GM15510 (cell line): ENCODE results near the gene INPP4B.

Experiments
- POLR2A ChIP-seq: IDR thresholded peaks from 3 replicates; pipeline ENCODE4 v1.6.1; 2011; ENCODE audit warnings: borderline replicate concordance; ENCODE audit not compliant: insufficient read length; ENCODE audit errors: extremely low read depth

The INPP4B gene

GRCh38 chr4:142202404-142203332, 643.4 kb downstream of the INPP4B start:
- no peak for TF ChIP-seq POLR2A

DNA sequence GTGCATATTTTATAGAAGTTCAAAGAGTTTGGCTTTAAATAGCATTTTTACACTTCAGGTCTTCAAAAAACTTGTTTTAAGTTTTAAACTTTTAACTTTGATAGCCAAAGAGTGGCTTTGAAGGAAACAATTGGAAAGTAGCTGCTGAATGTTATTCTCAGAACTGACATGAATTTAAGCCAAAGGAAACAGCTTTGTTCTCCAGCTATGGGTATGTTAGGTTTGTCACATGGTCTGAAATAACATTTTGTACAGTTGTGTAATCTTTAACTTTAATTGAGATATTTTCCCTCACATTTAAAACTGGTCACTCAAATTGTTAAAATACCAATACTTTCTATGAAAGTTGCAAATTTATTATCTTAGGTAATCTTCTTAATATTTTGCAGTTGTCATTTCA, 645.1 kb downstream of the INPP4B start:
- no peak for TF ChIP-seq POLR2A

DNA sequence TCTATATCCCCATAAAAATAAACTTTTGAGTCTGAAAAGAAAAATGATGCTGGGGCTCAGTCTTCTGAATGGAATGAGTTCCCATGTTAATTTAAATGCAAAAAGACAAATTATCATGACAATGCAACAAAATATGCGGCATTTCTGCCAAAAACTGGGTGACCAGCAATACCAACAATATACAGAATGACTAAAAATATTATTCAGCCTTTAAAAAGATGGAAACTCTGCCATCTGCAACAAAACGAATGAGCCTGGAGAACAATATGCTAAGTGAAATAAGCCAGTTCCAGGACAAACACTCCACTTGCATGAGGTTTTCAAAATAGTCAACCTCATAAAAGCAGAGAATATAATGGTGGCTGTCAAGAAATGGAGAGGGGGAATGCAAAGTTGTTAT, 651.2 kb downstream of the INPP4B start:
- no peak for TF ChIP-seq POLR2A

GRCh38 chr4:142191901-142192300, 654.2 kb downstream of the INPP4B start:
- no peak for TF ChIP-seq POLR2A

DNA sequence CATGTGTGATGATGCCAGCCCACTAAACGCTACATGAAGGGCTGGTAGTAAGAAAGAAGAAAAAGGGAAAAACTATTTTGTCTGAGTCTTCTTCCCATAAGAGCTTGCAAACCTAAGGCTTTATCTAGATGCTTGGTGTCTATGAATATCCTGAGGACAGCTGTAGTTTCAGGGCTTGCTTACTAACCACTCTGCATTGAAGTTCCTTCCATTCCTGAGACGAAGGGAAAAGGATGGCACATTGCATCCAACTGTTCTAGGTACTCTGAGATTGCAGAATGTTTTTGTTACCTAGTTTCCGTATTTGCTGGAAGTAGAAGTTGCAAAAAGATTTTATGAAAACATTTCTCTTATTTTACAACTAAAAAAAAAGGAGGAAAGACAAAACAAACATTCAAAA, 665.1 kb downstream of the INPP4B start:
- TF ChIP-seq POLR2A, result no peak

- TF ChIP-seq POLR2A, result no peak
These were observed 676.9 kb downstream of the INPP4B start for GRCh38 chr4:142169216-142169615.

GRCh38 chr4:142168181-142168580, 677.9 kb downstream of the INPP4B start:
- no peak for TF ChIP-seq POLR2A

GRCh38 chr4:142164767-142165500, 681.2 kb downstream of the INPP4B start:
- no peak for TF ChIP-seq POLR2A

DNA sequence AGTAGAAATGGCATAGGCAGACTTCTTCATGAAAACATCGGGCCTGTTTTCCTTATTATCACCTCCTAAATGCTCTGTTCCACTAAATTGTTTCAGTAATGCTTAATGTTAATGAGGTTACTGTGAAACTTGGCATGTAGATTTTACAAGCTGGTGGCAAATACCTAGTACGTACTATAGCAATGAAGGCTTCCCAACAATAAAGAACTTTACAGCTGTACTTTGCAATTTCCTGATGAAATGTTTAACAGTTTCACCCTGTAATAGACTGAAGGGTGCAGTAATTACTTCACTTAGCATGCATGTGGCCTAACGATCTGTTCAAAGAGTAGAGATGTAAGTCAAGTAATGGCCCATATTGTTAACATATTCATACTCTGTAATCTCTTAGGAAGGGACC, 685.0 kb downstream of the INPP4B start:
- TF ChIP-seq POLR2A, result no peak

GRCh38 chr4:142160509-142160908, 685.6 kb downstream of the INPP4B start:
- TF ChIP-seq POLR2A, result no peak

DNA sequence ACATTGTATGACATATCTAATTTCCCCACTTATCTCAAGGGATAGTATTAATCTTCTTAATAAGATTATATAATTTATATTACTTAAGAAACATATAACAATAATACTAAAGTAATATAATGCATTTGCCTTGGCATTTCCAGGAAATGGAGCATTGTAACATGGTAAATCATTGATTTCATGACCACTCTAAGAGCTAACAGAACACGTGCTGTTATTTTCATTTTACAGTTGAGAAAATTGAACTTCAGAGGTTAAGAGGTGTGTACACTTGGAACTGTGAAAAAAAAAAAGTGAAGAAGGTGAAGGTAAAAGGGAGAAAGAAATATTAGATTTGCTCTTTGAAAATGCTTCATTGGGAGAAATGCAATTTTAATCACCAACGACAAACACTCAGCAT, 687.1 kb downstream of the INPP4B start:
- no peak for TF ChIP-seq POLR2A

- TF ChIP-seq POLR2A, result no peak
These were observed 689.8 kb downstream of the INPP4B start for GRCh38 chr4:142156256-142156655.

- no peak for TF ChIP-seq POLR2A
These were observed 690.8 kb downstream of the INPP4B start for GRCh38 chr4:142155347-142155746.

DNA sequence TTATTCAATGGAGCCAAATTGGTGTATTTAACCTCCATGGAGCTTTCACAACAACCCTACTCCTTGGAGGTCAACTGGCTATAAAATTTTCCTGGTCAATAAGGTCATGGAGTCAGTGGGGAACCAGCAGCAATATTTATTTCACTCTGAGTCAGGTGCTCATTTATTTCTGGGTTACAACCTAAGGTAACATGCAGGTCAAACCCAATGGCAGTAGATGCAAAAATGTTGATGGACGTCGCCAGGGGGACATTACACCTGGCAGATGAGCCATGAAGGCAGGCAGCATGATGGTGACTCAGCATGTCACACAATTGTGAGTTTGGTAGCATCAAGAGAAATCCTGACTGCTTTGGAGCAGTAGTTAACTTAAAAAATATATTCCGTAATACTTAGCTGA, 695.6 kb downstream of the INPP4B start:
- no peak for TF ChIP-seq POLR2A

- TF ChIP-seq POLR2A, result no peak
These were observed 701.3 kb downstream of the INPP4B start for GRCh38 chr4:142144813-142145212.
